ENCODE data around the gene NREP.

NREP gene

DNA sequence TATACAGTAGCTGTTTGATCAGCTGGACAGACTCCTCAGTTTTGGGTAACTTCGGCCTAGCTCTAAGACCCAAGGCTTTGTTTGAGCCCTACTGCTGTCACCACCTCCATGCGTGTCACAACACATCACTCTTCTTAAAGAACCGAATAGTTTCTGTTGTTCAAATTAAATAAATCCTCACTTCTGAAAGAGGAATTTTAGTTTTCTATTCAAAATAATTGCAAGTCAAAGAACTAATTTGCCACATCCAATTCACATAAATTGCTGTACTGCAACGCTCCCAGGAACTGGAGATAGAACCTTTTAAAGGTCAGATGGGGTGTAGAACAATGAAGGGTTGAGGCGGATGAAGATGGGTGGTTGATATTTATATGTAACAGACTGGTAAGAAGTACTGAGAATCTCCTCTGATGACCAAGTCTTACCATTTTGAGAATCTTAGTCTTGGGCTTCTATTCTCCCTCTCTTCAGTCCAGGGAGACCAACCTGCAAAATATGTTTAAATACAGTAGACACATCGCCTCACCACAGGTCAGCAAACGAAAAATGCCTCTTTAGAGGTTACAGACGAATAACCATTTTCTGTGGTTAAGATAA, 1.6 kb downstream of the NREP start:
- TF ChIP-seq ZNF274 (IDR thresholded peaks at IDR 0.05; ENCODE audit: low read depth, low read length), result no peak
- H3K4me3 ChIP-seq (ENCODE audit: low read length), result peak overlapping the region; percentile 100

GRCh38 chr5:111753884-111754589, 3.0 kb downstream of the NREP start:
- H3K4me3 ChIP-seq (ENCODE audit: low read length), result no peak overlapping the region
- no peak for TF ChIP-seq ZNF274 (IDR thresholded peaks at IDR 0.05; ENCODE audit: low read depth, low read length)

DNA sequence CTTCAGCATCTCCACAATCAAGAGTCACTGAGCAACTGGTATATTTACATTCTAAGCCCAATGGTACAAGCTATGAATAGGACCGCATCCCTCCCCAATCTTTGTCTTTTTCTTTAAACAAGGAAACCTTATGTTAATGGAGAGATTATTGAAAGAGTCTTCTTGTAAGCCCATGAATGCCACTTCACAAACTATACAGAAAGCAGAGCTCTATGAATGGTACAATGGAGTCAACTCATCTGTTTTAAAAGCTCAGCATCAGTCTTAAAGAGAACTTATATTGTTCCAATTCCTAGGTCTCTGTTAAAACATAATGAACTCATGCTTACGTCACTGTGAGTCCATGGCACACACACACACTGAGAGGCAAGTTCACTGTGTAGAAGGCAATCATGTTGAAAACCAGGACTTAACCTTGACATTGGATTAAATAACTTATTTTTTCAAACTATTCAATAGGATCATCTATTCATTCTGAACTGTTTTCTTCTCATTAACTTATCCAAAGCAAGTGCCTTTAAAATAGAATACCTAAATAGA, 4.5 kb downstream of the NREP start:
- no peak overlapping the region for H3K4me3 ChIP-seq (ENCODE audit: low read length)
- no peak for TF ChIP-seq ZNF274 (IDR thresholded peaks at IDR 0.05; ENCODE audit: low read depth, low read length)

GRCh38 chr5:111749303-111750026, 7.5 kb downstream of the NREP start:
- no peak for TF ChIP-seq ZNF274 (IDR thresholded peaks at IDR 0.05; ENCODE audit: low read depth, low read length)
- H3K4me3 ChIP-seq (ENCODE audit: low read length), result no peak overlapping the region

DNA sequence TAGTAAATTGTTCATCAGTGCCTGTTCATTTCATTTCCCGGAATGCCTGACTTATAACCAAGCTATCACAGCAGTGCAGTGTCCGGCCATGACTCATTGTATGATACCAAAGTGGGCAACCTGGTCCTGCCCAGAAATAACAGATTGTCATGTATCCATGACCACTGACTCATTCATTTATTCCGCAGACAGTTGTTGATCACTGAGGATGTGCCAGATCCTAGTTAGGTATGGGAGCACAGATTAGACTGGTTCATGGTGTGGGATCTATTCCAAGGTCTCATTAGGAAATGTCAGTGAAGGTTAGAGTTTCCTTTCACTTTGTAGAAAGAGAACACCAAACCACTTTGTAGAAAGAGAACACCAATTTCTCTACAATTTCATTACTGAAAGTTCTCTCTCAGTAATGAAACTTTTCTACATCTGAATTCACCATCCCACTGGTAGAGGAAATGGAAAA, 8.7 kb downstream of the NREP start:
- H3K4me3 ChIP-seq (ENCODE audit: low read length), result no peak overlapping the region
- no peak for TF ChIP-seq ZNF274 (IDR thresholded peaks at IDR 0.05; ENCODE audit: low read depth, low read length)

DNA sequence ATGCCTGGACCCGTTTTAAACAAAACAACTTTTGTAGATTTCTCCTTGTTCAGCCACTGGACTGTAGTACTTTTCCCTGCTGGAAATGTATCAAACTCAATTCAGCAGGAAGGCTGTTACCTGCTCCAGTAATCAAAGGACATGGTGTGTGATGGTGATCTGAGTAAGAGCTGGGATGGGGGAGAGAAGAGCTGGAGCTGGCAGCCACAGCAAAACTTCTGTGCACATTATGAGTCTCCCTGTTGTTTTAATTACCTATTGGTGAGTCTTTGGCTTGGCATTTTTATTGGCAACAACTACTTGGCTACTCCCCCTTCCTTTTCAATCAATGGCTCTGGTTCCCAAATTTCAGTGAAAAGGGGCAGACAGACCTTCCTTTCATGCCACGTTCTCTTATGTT, 9.7 kb downstream of the NREP start:
- TF ChIP-seq ZNF274 (IDR thresholded peaks at IDR 0.05; ENCODE audit: low read depth, low read length), result no peak

DNA sequence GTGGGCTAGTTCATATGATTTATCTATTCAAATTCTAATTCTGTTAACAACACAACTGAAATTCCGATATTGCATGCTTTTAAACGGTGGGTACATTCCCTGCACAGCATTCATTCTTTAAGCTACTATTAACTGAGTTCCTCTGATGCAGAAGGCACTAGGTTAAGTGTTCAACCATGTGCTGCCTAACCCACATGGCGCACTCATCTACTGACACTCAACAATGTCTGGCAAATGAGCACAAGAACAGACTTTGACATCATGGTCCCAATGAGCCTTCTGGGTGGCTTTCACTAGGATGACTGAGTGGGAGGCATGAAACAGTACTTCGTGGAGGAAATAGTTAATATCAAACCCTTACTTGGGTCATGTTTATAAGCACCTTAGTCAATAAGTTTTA, 10.2 kb downstream of the NREP start:
- TF ChIP-seq ZNF274 (IDR thresholded peaks at IDR 0.05; ENCODE audit: low read depth, low read length), result no peak
- no peak overlapping the region for H3K4me3 ChIP-seq (ENCODE audit: low read length)

More for the DNA sequence above, 9.7 kb downstream of the NREP start:
- H3K4me3 ChIP-seq (ENCODE audit: low read length), result no peak overlapping the region

GRCh38 chr5:111745075-111745739, 11.8 kb downstream of the NREP start:
- no peak for TF ChIP-seq ZNF274 (IDR thresholded peaks at IDR 0.05; ENCODE audit: low read depth, low read length)
- no peak overlapping the region for H3K4me3 ChIP-seq (ENCODE audit: low read length)

- TF ChIP-seq ZNF274 (IDR thresholded peaks at IDR 0.05; ENCODE audit: low read depth, low read length), result no peak
- no peak overlapping the region for H3K4me3 ChIP-seq (ENCODE audit: low read length)
These were observed 12.5 kb downstream of the NREP start for GRCh38 chr5:111744455-111744854.

DNA sequence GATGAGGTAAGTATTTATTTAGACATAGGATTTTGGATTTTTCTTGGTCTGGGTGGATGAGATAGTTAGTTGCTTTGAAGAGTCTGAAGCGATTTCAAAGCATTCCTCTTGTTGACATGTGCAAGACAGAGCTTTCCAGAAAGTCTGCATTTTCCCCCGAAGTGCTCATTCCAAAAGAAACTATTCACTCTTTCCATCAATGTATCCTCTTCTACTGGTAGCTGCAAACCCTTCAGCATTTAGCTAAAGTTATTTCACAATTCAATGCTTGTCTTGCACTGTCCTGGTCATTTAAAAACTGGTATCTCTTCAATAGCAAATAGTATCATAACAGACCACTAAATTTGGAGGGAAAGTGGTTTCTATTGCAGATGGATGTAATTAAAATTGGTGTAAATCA, 13.0 kb downstream of the NREP start:
- no peak for TF ChIP-seq ZNF274 (IDR thresholded peaks at IDR 0.05; ENCODE audit: low read depth, low read length)
- no peak overlapping the region for H3K4me3 ChIP-seq (ENCODE audit: low read length)

- no peak for TF ChIP-seq ZNF274 (IDR thresholded peaks at IDR 0.05; ENCODE audit: low read depth, low read length)
- H3K4me3 ChIP-seq (ENCODE audit: low read length), result no peak overlapping the region
These were observed 13.5 kb downstream of the NREP start for GRCh38 chr5:111743512-111743911.

GRCh38 chr5:111742177-111742994, 14.6 kb downstream of the NREP start:
- peak overlapping the region; percentile 61; the same call in 1 of the 2 replicates for H3K4me3 ChIP-seq (ENCODE audit: low read length)
- TF ChIP-seq ZNF274 (IDR thresholded peaks at IDR 0.05; ENCODE audit: low read depth, low read length), result no peak

GRCh38 chr5:111741278-111741677, 15.7 kb downstream of the NREP start:
- TF ChIP-seq ZNF274 (IDR thresholded peaks at IDR 0.05; ENCODE audit: low read depth, low read length), result no peak
- peak overlapping the region; percentile 38; the same call in 1 of the 2 replicates for H3K4me3 ChIP-seq (ENCODE audit: low read length)
